Mucosa of stomach (tissue), 1 donor: ENCODE data around the gene SLC6A17.

Source experiments
- H3K27me3 ChIP-seq: one replicate; pipeline ENCODE4 v1.7.0; 2013; ENCODE audit warnings: mild to moderate bottlenecking, low read length; ENCODE audit not compliant: control insufficient read depth, insufficient read depth
- H3K36me3 ChIP-seq: one replicate; pipeline ENCODE4 v1.7.0; 2013; ENCODE audit warnings: low read length; ENCODE audit not compliant: control insufficient read depth, insufficient read depth
- H3K4me1 ChIP-seq: one replicate; pipeline ENCODE4 v1.7.0; 2013; ENCODE audit warnings: mild to moderate bottlenecking, low read length; ENCODE audit not compliant: control insufficient read depth, insufficient read depth
- H3K4me3 ChIP-seq: one replicate; pipeline ENCODE4 v1.7.0; 2013; ENCODE audit warnings: low read length
- H3K9ac ChIP-seq: one replicate; pipeline ENCODE4 v1.7.0; 2013; ENCODE audit warnings: mild to moderate bottlenecking, low read length, moderate library complexity
- H3K9me3 ChIP-seq: one replicate; pipeline ENCODE4 v1.7.0; 2013; ENCODE audit warnings: mild to moderate bottlenecking, low read length, moderate library complexity; ENCODE audit not compliant: control insufficient read depth
- donor health status: Pancreatic carcinoma.

The SLC6A17 gene

GRCh38 chr1:110245876-110246620 lies 95.8 kb downstream of the SLC6A17 start:
- Histone ChIP-seq H3K27me3 (no peaks in the 10 kb centered on the region), H3K9ac (no peak overlapping the region), H3K4me1 (peaks cover 10% of the 10 kb centered on the region), H3K4me3 (no peak overlapping the region), H3K36me3 (no peaks in the 10 kb centered on the region), H3K9me3 (no peaks in the 10 kb centered on the region)

- Histone ChIP-seq H3K9ac (no peak overlapping the region), H3K4me3 (no peak overlapping the region), H3K27me3 (no peaks in the 10 kb centered on the region), H3K4me1 (peaks cover under 1% of the 10 kb centered on the region), H3K36me3 (no peaks in the 10 kb centered on the region), H3K9me3 (no peaks in the 10 kb centered on the region)
These were observed 98.5 kb downstream of the SLC6A17 start for GRCh38 chr1:110248746-110249145.

GRCh38 chr1:110249256-110249655 lies 99.0 kb downstream of the SLC6A17 start:
- Histone ChIP-seq H3K9ac (no peak overlapping the region), H3K4me3 (no peak overlapping the region), H3K9me3 (no peaks in the 10 kb centered on the region), H3K36me3 (no peaks in the 10 kb centered on the region), H3K27me3 (no peaks in the 10 kb centered on the region), H3K4me1 (no peaks in the 10 kb centered on the region)

- H3K27me3 ChIP-seq = no peaks in the 10 kb centered on the region
- H3K4me3 ChIP-seq = no peak overlapping the region
- H3K4me1 ChIP-seq = no peaks in the 10 kb centered on the region
- no peaks in the 10 kb centered on the region for H3K36me3 ChIP-seq
- H3K9me3 ChIP-seq = no peaks in the 10 kb centered on the region
- no peak overlapping the region for H3K9ac ChIP-seq
These were observed 99.7 kb downstream of the SLC6A17 start for GRCh38 chr1:110250008-110250407.

- H3K9ac ChIP-seq = no peak overlapping the region
These were observed 100.5 kb downstream of the SLC6A17 start for GRCh38 chr1:110250749-110251148.

More at GRCh38 chr1:110250749-110251148, 100.5 kb downstream of the SLC6A17 start:
- Histone ChIP-seq H3K4me3 (no peak overlapping the region), H3K9me3 (no peaks in the 10 kb centered on the region), H3K27me3 (no peaks in the 10 kb centered on the region), H3K36me3 (no peaks in the 10 kb centered on the region), H3K4me1 (no peaks in the 10 kb centered on the region)
